HepG2 (cell line): ENCODE measurements around the gene RNASE2. TPM values are rescaled to one million over a fixed set of nuclear protein-coding genes. Genes with fewer than 3 reads are reported as not detected.

Experiments
- ATAC-seq: fragments of 200-7000 bp; cut with Tn5 transposase; 3 replicates; pipeline ENCODE4 v1.9.1; 2020; ENCODE audit warnings: mild to moderate bottlenecking, moderate library complexity
- BruUV-seq: library from RNA; stranded (reverse); fragments of 400-500 nt; replicated peaks from 2 replicates; lab custom pipeline; 2021; lab: Mats Ljungman, UMichigan
- CTCF ChIA-PET: fragments of 300-600 bp; formaldehyde crosslinking; extraction: SDS; loops from one replicate; lab custom pipeline; 2021; ENCODE audit warnings: low total read pairs, inconsistent platforms, low intra/inter-chr PET ratio; lab: Yijun Ruan, JAX
- POLR2A ChIA-PET: fragments of 350-600 bp; sonication (Branson Sonifier 250); formaldehyde crosslinking; loops from one replicate; lab custom pipeline; 2020; ENCODE audit warnings: antibody characterized with exemption, inconsistent platforms; lab: Yijun Ruan, JAX
- DNase-seq: peaks from one replicate; pipeline ENCODE4 v3.0.0-alpha.2; 2015; ENCODE audit warnings: low spot score
- FAIRE-seq: peaks from 3 replicates; lab custom pipeline; 2011; peaks lifted over from hg19 to GRCh38; lab: Jason Lieb, UNC
- H2AFZ ChIP-seq: one replicate; pipeline ENCODE4 v1.6.1; 2011; ENCODE audit warnings: low read length, inconsistent platforms
- H3K27ac ChIP-seq: fragments of 300-600 bp; 3 replicates; pipeline ENCODE4 v1.8.0; 2011; ENCODE audit warnings: mixed run types, mild to moderate bottlenecking, mixed read lengths, low read length, inconsistent platforms; ENCODE audit not compliant: insufficient read depth; ENCODE audit errors: extremely low read length
- H3K27me3 ChIP-seq, 2 experiments: fragments of 200-600 bp in 1 of 2; 2 replicates in 1 of 2; 3 replicates in 1 of 2; pipeline versions ENCODE4 v1.6.0 to v1.8.0; 2011; ENCODE audit warnings: low read length in 2 of 2, mild to moderate bottlenecking in 2 of 2, moderate library complexity in 2 of 2, inconsistent platforms in 1 of 2; ENCODE audit not compliant: insufficient read depth in 2 of 2, control insufficient read depth in 1 of 2
- H3K36me3 ChIP-seq, 2 experiments: fragments of 200-600 bp in 1 of 2; replicated peaks in 1 of 2; 2 replicates in 1 of 2; 3 replicates in 1 of 2; pipeline versions ENCODE4 v1.5.1 to v1.8.0; 2011; ENCODE audit warnings: low read length in 2 of 2, inconsistent platforms in 1 of 2; ENCODE audit not compliant: insufficient read depth in 2 of 2, control insufficient read depth in 1 of 2
- H3K4me1 ChIP-seq: 2 replicates; pipeline ENCODE4 v1.5.1; 2012; ENCODE audit warnings: low read length, inconsistent platforms; ENCODE audit not compliant: insufficient read depth
- H3K4me2 ChIP-seq: 2 replicates; pipeline ENCODE4 v1.6.0; 2011; ENCODE audit warnings: low read depth, low read length, inconsistent platforms
- H3K4me3 ChIP-seq, 3 experiments: fragments of 200-600 bp in 1 of 3; sonication (generic), shearing (Covaris generic) in 1 of 3; replicated peaks in 1 of 3; 2 replicates each; pipeline ENCODE4 v1.5.1; 2011 to 2016; ENCODE audit warnings: low read length in 3 of 3, inconsistent platforms in 2 of 3, low read depth in 2 of 3, mild to moderate bottlenecking in 2 of 3, control low read depth in 1 of 3, mixed read lengths in 1 of 3; ENCODE audit not compliant: insufficient read depth in 1 of 3
- H3K79me2 ChIP-seq: one replicate; pipeline ENCODE4 v1.6.1; 2011; ENCODE audit warnings: low read length, inconsistent platforms; ENCODE audit not compliant: insufficient read depth
- H3K9ac ChIP-seq: 2 replicates; pipeline ENCODE4 v1.6.0; 2011; ENCODE audit warnings: mild to moderate bottlenecking, low read depth, low read length, inconsistent platforms; ENCODE audit not compliant: insufficient read depth
- H3K9me3 ChIP-seq: 2 replicates; pipeline ENCODE4 v1.5.1; 2012; ENCODE audit warnings: mild to moderate bottlenecking, low read length
- H4K20me1 ChIP-seq: 2 replicates; pipeline ENCODE4 v1.6.0; 2011; ENCODE audit warnings: inconsistent platforms, mild to moderate bottlenecking, low read length, moderate library complexity; ENCODE audit not compliant: insufficient read depth
- ARNT2 ChIP-seq: sonication (generic); formaldehyde crosslinking; IDR thresholded peaks from 2 replicates; pipeline ENCODE4 v1.8.0; 2022; ENCODE audit warnings: mild to moderate bottlenecking, low read depth, missing genetic modification reagents, moderate library complexity
- MEF2D ChIP-seq: sonication (generic); formaldehyde crosslinking; IDR thresholded peaks from 2 replicates; pipeline ENCODE4 v1.5.1; 2020; ENCODE audit warnings: mild to moderate bottlenecking, missing genetic modification reagents
- RBAK ChIP-seq: sonication (generic); formaldehyde crosslinking; IDR thresholded peaks from 2 replicates; pipeline ENCODE4 v1.5.1; 2020; ENCODE audit warnings: mild to moderate bottlenecking, missing genetic modification reagents
- SIN3A ChIP-seq: IDR thresholded peaks from 2 replicates; pipeline ENCODE4 v1.6.1; 2011; ENCODE audit warnings: low read depth, mild to moderate bottlenecking, control low read depth, low read length, borderline replicate concordance
- ZC3H13 ChIP-seq: sonication (generic); formaldehyde crosslinking; IDR thresholded peaks from 2 replicates; pipeline ENCODE4 v1.8.1; 2023; ENCODE audit warnings: mild to moderate bottlenecking, missing genetic modification reagents, moderate library complexity
- ZFP1 ChIP-seq: IDR thresholded peaks from 2 replicates; pipeline ENCODE4 v1.6.1; 2016
- ZNF431 ChIP-seq: sonication (generic); formaldehyde crosslinking; IDR thresholded peaks from 2 replicates; pipeline ENCODE4 v1.9.0; 2022; ENCODE audit warnings: missing genetic modification reagents, low read depth, mild to moderate bottlenecking, borderline replicate concordance
- ZNF44 ChIP-seq: sonication (generic); formaldehyde crosslinking; IDR thresholded peaks from 2 replicates; pipeline ENCODE4 v1.5.1; 2020; ENCODE audit warnings: mild to moderate bottlenecking, missing genetic modification reagents
- ZNF780A ChIP-seq: sonication (generic); formaldehyde crosslinking; IDR thresholded peaks from 2 replicates; pipeline ENCODE4 v1.8.0; 2022; ENCODE audit warnings: mild to moderate bottlenecking, missing genetic modification reagents, moderate library complexity
- WGBS: methylation state at CpG from one replicate; pipeline ENCODE4 v1.1.6; 2017; ENCODE audit warnings: low lambda C conversion rate; 5-methylcytosine and 5-hydroxymethylcytosine counted together
- in situ Hi-C: cut with HindIII; loops from 2 replicates; pipeline ENCODE4 v1.10.0; 2017; ENCODE audit warnings: low pct_unique_long_range_greater_than_20kb; ENCODE audit not compliant: extremely low pct_ligation_motif_present
- intact Hi-C: fragments of 100-400 bp; cut with micrococcal nuclease; formaldehyde crosslinking; loops from one replicate; pipeline ENCODE4 v1.10.0; 2022; ENCODE audit not compliant: unreplicated experiment
- polyA plus RNA-seq, 8 experiments: library from polyadenylated mRNA; depleted of rRNA in 3 of 8; stranded (reverse) in 7 of 8; unstranded in 1 of 8; fragments of >200 nt; fragmentation: Illumina TruSeq in 4 of 8; extraction: Trizol in 4 of 8; gene quantifications; 2 replicates each; pipeline versions ENCODE4 v1.2.1 to v1.2.3, GENCODE V29; 2011 to 2016; ENCODE audit warnings: low read depth in 4 of 8, missing spikeins in 1 of 8, mixed read lengths in 1 of 8; ENCODE audit not compliant: insufficient read depth in 1 of 8
- total RNA-seq, 5 experiments: library from RNA; depleted of rRNA; stranded (reverse); fragments of >200 nt; fragmentation: Illumina TruSeq; extraction: Trizol; gene quantifications; 2 replicates each; pipeline ENCODE4 v1.2.3, GENCODE V29; 2016; ENCODE audit warnings: low read depth in 1 of 5
- TF ChIP-seq, protein P1 (sequence below): sonication (generic); formaldehyde crosslinking; IDR thresholded peaks from 2 replicates; pipeline ENCODE4 v1.8.0; 2022; ENCODE audit warnings: missing genetic modification reagents, mild to moderate bottlenecking, moderate library complexity, borderline replicate concordance
- TF ChIP-seq, protein P2 (sequence below): IDR thresholded peaks from 2 replicates; pipeline ENCODE4 v1.6.1; 2016
- TF ChIP-seq, protein P3 (sequence below): sonication (generic); formaldehyde crosslinking; IDR thresholded peaks from 2 replicates; pipeline ENCODE4 v1.9.0; 2022; ENCODE audit warnings: low read depth, missing genetic modification reagents

Gene RNASE2
- total and polyA plus RNA-seq, 2 of the 13 experiments (the other 11 are each of a cell fraction or from before 2014, with no cell fraction given), result 0.69 TPM; not detected in 1

DNA sequence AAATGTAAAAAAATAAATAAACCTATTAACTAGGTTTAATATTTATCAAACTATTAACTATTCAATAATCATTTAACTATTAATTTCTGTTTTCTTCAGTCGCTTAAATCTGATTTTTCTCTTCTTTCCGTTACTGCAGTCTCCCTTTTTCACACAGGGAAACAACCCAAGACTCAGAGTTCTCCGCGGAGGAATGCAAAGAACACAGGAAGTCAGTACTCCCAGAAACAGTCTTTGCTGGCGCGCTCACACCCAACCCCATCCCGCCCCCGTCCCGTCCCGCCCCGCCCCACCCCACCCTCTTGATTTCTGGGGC is 34.1 kb downstream of the RNASE2 start:
- Histone ChIP-seq H2AFZ (peak overlapping the region; percentile 77), H3K4me3 (peak overlapping the region; percentile 17 to 94 (median 72); a peak in 5 of 6 replicates), H3K27me3 (no peaks in the 10 kb centered on the region; a peak in 2 of 5 replicates), H3K4me2 (peak overlapping the region; percentile 77), H3K36me3 (peaks cover 12 to 25% of the 10 kb centered on the region in 2 experiments), H3K9me3 (no peaks in the 10 kb centered on the region), H3K79me2 (peaks cover 13% of the 10 kb centered on the region), H4K20me1 (0 out of 2 replicates have a peak, but pooled peaks cover 3% of the 10 kb centered on the region), H3K27ac (peak overlapping the region; percentile 76), H3K9ac (peak overlapping the region; percentile 43; the same call in 1 of the 2 replicates), H3K4me1 (peaks cover 26% of the 10 kb centered on the region)
- ATAC-seq (no peak), DNase-seq (no peak), FAIRE-seq (no peak)
- 5% methylated on average over 11 of the region's 11 CpGs for WGBS
- TF ChIP-seq, protein P1, sequence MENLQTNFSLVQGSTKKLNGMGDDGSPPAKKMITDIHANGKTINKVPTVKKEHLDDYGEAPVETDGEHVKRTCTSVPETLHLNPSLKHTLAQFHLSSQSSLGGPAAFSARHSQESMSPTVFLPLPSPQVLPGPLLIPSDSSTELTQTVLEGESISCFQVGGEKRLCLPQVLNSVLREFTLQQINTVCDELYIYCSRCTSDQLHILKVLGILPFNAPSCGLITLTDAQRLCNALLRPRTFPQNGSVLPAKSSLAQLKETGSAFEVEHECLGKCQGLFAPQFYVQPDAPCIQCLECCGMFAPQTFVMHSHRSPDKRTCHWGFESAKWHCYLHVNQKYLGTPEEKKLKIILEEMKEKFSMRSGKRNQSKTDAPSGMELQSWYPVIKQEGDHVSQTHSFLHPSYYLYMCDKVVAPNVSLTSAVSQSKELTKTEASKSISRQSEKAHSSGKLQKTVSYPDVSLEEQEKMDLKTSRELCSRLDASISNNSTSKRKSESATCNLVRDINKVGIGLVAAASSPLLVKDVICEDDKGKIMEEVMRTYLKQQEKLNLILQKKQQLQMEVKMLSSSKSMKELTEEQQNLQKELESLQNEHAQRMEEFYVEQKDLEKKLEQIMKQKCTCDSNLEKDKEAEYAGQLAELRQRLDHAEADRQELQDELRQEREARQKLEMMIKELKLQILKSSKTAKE (CRISPR knock-in tag), result no peak
- 0 out of 2 replicates have a peak, but pooled peaks have one; percentile 11 for TF ChIP-seq ZFP1 (CRISPR knock-in tag)
- TF ChIP-seq, protein P2, sequence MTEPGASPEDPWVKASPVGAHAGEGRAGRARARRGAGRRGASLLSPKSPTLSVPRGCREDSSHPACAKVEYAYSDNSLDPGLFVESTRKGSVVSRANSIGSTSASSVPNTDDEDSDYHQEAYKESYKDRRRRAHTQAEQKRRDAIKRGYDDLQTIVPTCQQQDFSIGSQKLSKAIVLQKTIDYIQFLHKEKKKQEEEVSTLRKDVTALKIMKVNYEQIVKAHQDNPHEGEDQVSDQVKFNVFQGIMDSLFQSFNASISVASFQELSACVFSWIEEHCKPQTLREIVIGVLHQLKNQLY, result no peak
- TF ChIP-seq, protein P3, sequence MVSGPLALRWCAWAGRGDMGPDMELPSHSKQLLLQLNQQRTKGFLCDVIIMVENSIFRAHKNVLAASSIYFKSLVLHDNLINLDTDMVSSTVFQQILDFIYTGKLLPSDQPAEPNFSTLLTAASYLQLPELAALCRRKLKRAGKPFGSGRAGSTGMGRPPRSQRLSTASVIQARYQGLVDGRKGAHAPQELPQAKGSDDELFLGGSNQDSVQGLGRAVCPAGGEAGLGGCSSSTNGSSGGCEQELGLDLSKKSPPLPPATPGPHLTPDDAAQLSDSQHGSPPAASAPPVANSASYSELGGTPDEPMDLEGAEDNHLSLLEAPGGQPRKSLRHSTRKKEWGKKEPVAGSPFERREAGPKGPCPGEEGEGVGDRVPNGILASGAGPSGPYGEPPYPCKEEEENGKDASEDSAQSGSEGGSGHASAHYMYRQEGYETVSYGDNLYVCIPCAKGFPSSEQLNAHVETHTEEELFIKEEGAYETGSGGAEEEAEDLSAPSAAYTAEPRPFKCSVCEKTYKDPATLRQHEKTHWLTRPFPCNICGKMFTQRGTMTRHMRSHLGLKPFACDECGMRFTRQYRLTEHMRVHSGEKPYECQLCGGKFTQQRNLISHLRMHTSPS (CRISPR knock-in tag), result no peak
- TF ChIP-seq ZNF780A (CRISPR knock-in tag), result no peak
- no peak for TF ChIP-seq ZNF44 (CRISPR knock-in tag)
- TF ChIP-seq ARNT2, result no peak
- TF ChIP-seq ZC3H13, result no peak
- no peak for TF ChIP-seq MEF2D
- TF ChIP-seq SIN3A, result 0 out of 2 replicates have a peak, but pooled peaks have one; percentile 26
- TF ChIP-seq ZNF431, result 0 out of 2 replicates have a peak, but pooled peaks have one; percentile 16
- TF ChIP-seq RBAK (CRISPR knock-in tag), result no peak
- in situ Hi-C loops, result loop anchor here (25.0 kb wide), 1 partner anchor 652 kb away; the partner anchor contains the start of genes CCNB1IP1 and PARP2
- BruUV-seq, result no TSS peak
- ChIA-PET POLR2A (interaction anchor here (0.9 kb wide), 1 partner anchor 14 kb away, joined by 3 read pairs; no protein-coding TSS in a partner anchor), CTCF (interaction anchor here (0.8 to 1.5 kb wide), 3 partner anchors 19 to 103 kb away, joined by 3 to 6 read pairs (median 4); no protein-coding TSS in a partner anchor)
- intact Hi-C loops, result no loop called here
